Suprapubic skin (tissue), 3 donors: Measurements from ENCODE around the gene PUS10.

Source experiments
- CTCF ChIP-seq, 2 donors: fragments of 200-600 bp in 1 of 2; fragments of 450-650 bp in 1 of 2; sonication (generic) in 1 of 2; IDR thresholded peaks; one replicate each; pipeline ENCODE4 v1.5.1; 2016 to 2019; ENCODE audit warnings: antibody characterized with exemption in 2 of 2, mild to moderate bottlenecking in 1 of 2, moderate library complexity in 1 of 2
- EP300 ChIP-seq: sonication (generic); formaldehyde crosslinking; IDR thresholded peaks from one replicate; pipeline ENCODE4 v1.6.1; 2017; ENCODE audit warnings: antibody characterized with exemption

- TF ChIP-seq CTCF (IDR thresholded peaks at IDR 0.05) (no peak), EP300 (no peak)
These were observed 26.4 kb downstream of the PUS10 start for GRCh38 chr2:60991644-60992043.
